ENCODE results near the gene MRPS27.
"Not testable (repeated sequence)": the region's sequence is repeated elsewhere in the genome, so short reads cannot be mapped to it uniquely, and the experiment has no call there.

MRPS27 gene

GRCh38 chr5:72325566-72326305 lies 5.7 kb upstream of the MRPS27 start:
- no peak for DNase-seq

- no peak for DNase-seq
These were observed 4.3 kb upstream of the MRPS27 start for GRCh38 chr5:72324189-72324825.

- DNase-seq = peak; percentile 48
These were observed 535 bp downstream of the MRPS27 start for GRCh38 chr5:72319435-72319975.

- DNase-seq = no peak
These were observed 5.4 kb downstream of the MRPS27 start for GRCh38 chr5:72314571-72315172.

- no peak for DNase-seq
These were observed 6.9 kb downstream of the MRPS27 start for GRCh38 chr5:72313141-72313540.

- DNase-seq = no peak
These were observed 11.2 kb downstream of the MRPS27 start for GRCh38 chr5:72308853-72309191.

GRCh38 chr5:72307968-72308852 lies 11.8 kb downstream of the MRPS27 start:
- DNase-seq = peak; percentile 93

- DNase-seq = no peak
These were observed 12.5 kb downstream of the MRPS27 start for GRCh38 chr5:72307573-72307967.

- no peak for DNase-seq
These were observed 14.6 kb downstream of the MRPS27 start for GRCh38 chr5:72305194-72306142.

- DNase-seq = no peak
These were observed 17.9 kb downstream of the MRPS27 start for GRCh38 chr5:72302171-72302570.

GRCh38 chr5:72301557-72301956 lies 18.5 kb downstream of the MRPS27 start:
- no peak for DNase-seq

GRCh38 chr5:72300590-72301339 lies 19.3 kb downstream of the MRPS27 start:
- no peak for DNase-seq

- no peak for DNase-seq
These were observed 21.3 kb downstream of the MRPS27 start for GRCh38 chr5:72298711-72299110.

GRCh38 chr5:72298136-72298535 lies 21.9 kb downstream of the MRPS27 start:
- DNase-seq = not testable (repeated sequence)

- DNase-seq = no peak
These were observed 23.8 kb downstream of the MRPS27 start for GRCh38 chr5:72296256-72296655.

- DNase-seq = no peak
These were observed 24.5 kb downstream of the MRPS27 start for GRCh38 chr5:72295539-72295938.

- no peak for DNase-seq
These were observed 25.6 kb downstream of the MRPS27 start for GRCh38 chr5:72294473-72294872.

GRCh38 chr5:72293495-72294055 lies 26.5 kb downstream of the MRPS27 start:
- DNase-seq = no peak

GRCh38 chr5:72292411-72292810 lies 27.6 kb downstream of the MRPS27 start:
- no peak for DNase-seq

- no peak for DNase-seq
These were observed 28.4 kb downstream of the MRPS27 start for GRCh38 chr5:72291601-72292000.

Data from activated CD4-positive, CD25-positive, alpha-beta regulatory T cell treated with anti-CD3 and anti-CD28 coated beads, Interleukin-2, amount 50 U/mL, for 72 hours (primary cell).